Measurements from ENCODE around the gene OPCML.

The OPCML gene

GRCh38 chr11:133251841-133252240, 280.5 kb downstream of the OPCML start:
- no peak overlapping the region for H3K4me3 ChIP-seq (ENCODE audit: low read length)
- TF ChIP-seq CTCF (conservative IDR thresholded peaks at IDR 0.05; ENCODE audit: low read length) = no peak
- DNase-seq (ENCODE audit: low read depth) = no peak

- no peak for DNase-seq (ENCODE audit: low read depth)
- no peak overlapping the region for H3K4me3 ChIP-seq (ENCODE audit: low read length)
- no peak for TF ChIP-seq CTCF (conservative IDR thresholded peaks at IDR 0.05; ENCODE audit: low read length)
These were observed 282.8 kb downstream of the OPCML start for GRCh38 chr11:133249530-133249929.

GRCh38 chr11:133249065-133249464, 283.2 kb downstream of the OPCML start:
- no peak for DNase-seq (ENCODE audit: low read depth)
- TF ChIP-seq CTCF (conservative IDR thresholded peaks at IDR 0.05; ENCODE audit: low read length) = no peak
- H3K4me3 ChIP-seq (ENCODE audit: low read length) = no peak overlapping the region

- TF ChIP-seq CTCF (conservative IDR thresholded peaks at IDR 0.05; ENCODE audit: low read length) = no peak
- H3K4me3 ChIP-seq (ENCODE audit: low read length) = no peak overlapping the region
- DNase-seq (ENCODE audit: low read depth) = no peak
These were observed 288.5 kb downstream of the OPCML start for GRCh38 chr11:133243832-133244231.

- H3K4me3 ChIP-seq (ENCODE audit: low read length) = no peak overlapping the region
- DNase-seq (ENCODE audit: low read depth) = no peak
- no peak for TF ChIP-seq CTCF (conservative IDR thresholded peaks at IDR 0.05; ENCODE audit: low read length)
These were observed 291.2 kb downstream of the OPCML start for GRCh38 chr11:133240908-133241655.

- DNase-seq (ENCODE audit: low read depth) = no peak
- H3K4me3 ChIP-seq (ENCODE audit: low read length) = no peak overlapping the region
- TF ChIP-seq CTCF (conservative IDR thresholded peaks at IDR 0.05; ENCODE audit: low read length) = no peak
These were observed 292.7 kb downstream of the OPCML start for GRCh38 chr11:133239575-133239974.

- no peak overlapping the region for H3K4me3 ChIP-seq (ENCODE audit: low read length)
- no peak for DNase-seq (ENCODE audit: low read depth)
These were observed 293.8 kb downstream of the OPCML start for GRCh38 chr11:133238495-133238894.

More at GRCh38 chr11:133238495-133238894, 293.8 kb downstream of the OPCML start:
- TF ChIP-seq CTCF (conservative IDR thresholded peaks at IDR 0.05; ENCODE audit: low read length) = no peak

Data from AG10803 (cell line).